Neuronal stem cell (in vitro differentiated cells): ENCODE data around the gene SYT5.
A peak's percentile ranks its signal among the peaks of the same experiment; 100 is the strongest.
"Not testable (repeated sequence)": the region's sequence is repeated elsewhere in the genome, so short reads cannot be mapped to it uniquely, and the experiment has no call there.

Experiments used
- DNase-seq: peaks from one replicate; pipeline ENCODE4 v3.0.0-alpha.2; 2013; ENCODE audit warnings: low spot score
- H2AFZ ChIP-seq: one replicate; pipeline ENCODE4 v1.6.1; 2013; ENCODE audit warnings: mild to moderate bottlenecking, low read length, inconsistent platforms
- H2AK5ac ChIP-seq: 2 replicates; pipeline ENCODE4 v1.6.1; 2013; ENCODE audit warnings: low read depth, mild to moderate bottlenecking, inconsistent platforms, low read length, moderate library complexity, mixed read lengths
- H2BK120ac ChIP-seq: 2 replicates; pipeline ENCODE4 v1.6.1; 2013; ENCODE audit warnings: low read depth, mild to moderate bottlenecking, inconsistent platforms, low read length, moderate library complexity, mixed read lengths
- H2BK12ac ChIP-seq: one replicate; pipeline ENCODE4 v1.6.1; 2013; ENCODE audit warnings: low read length, inconsistent platforms
- H2BK15ac ChIP-seq: 2 replicates; pipeline ENCODE4 v1.6.1; 2013; ENCODE audit warnings: mild to moderate bottlenecking, low read length, inconsistent platforms, mixed read lengths
- H2BK5ac ChIP-seq: one replicate; pipeline ENCODE4 v1.6.1; 2013; ENCODE audit warnings: inconsistent platforms, mild to moderate bottlenecking, low read length, moderate library complexity
- H3K14ac ChIP-seq: one replicate; pipeline ENCODE4 v1.6.1; 2013; ENCODE audit warnings: low read length, inconsistent platforms
- H3K18ac ChIP-seq: 2 replicates; pipeline ENCODE4 v1.6.1; 2013; ENCODE audit warnings: low read length, inconsistent platforms
- H3K23ac ChIP-seq: 2 replicates; pipeline ENCODE4 v1.6.1; 2013; ENCODE audit warnings: low read depth, mild to moderate bottlenecking, mixed read lengths, low read length, inconsistent platforms; ENCODE audit not compliant: poor library complexity
- H3K27ac ChIP-seq: replicated peaks from 3 replicates; pipeline ENCODE4 v1.5.1; 2013; ENCODE audit warnings: low read length, inconsistent platforms
- H3K27me3 ChIP-seq, 3 experiments: 2 replicates each; pipeline ENCODE4 v1.6.1; 2013; ENCODE audit warnings: low read length in 3 of 3, mild to moderate bottlenecking in 2 of 3, inconsistent platforms in 1 of 3, low read depth in 1 of 3, mixed read lengths in 1 of 3, moderate library complexity in 1 of 3; ENCODE audit not compliant: control insufficient read depth in 3 of 3, insufficient read depth in 3 of 3
- H3K36me3 ChIP-seq, 2 donors: replicated peaks in 1 of 2; 2 replicates each; pipeline ENCODE4 v1.6.1; 2013; ENCODE audit warnings: low read length in 2 of 2; ENCODE audit not compliant: control insufficient read depth in 2 of 2, insufficient read depth in 2 of 2
- H3K4ac ChIP-seq: 2 replicates; pipeline ENCODE4 v1.6.1; 2013; ENCODE audit warnings: inconsistent platforms, mild to moderate bottlenecking, low read length, moderate library complexity
- H3K4me1 ChIP-seq, 2 donors: 1 replicate in 1 of 2; 2 replicates in 1 of 2; pipeline ENCODE4 v1.6.1; 2013; ENCODE audit warnings: low read length in 2 of 2, low read depth in 1 of 2; ENCODE audit not compliant: control insufficient read depth in 2 of 2, insufficient read depth in 1 of 2
- H3K4me2 ChIP-seq: one replicate; pipeline ENCODE4 v1.6.1; 2013; ENCODE audit warnings: mild to moderate bottlenecking, low read length, inconsistent platforms; ENCODE audit not compliant: insufficient read depth, poor library complexity, severe bottlenecking
- H3K4me3 ChIP-seq, 2 donors: 2 replicates each; pipeline ENCODE4 v1.5.1; 2013; ENCODE audit warnings: low read length in 2 of 2, mild to moderate bottlenecking in 2 of 2, inconsistent platforms in 1 of 2, moderate library complexity in 1 of 2
- H3K79me1 ChIP-seq: one replicate; pipeline ENCODE4 v1.6.1; 2013; ENCODE audit warnings: low read depth, mild to moderate bottlenecking, inconsistent platforms, low read length, moderate library complexity
- H3K9ac ChIP-seq: one replicate; pipeline ENCODE4 v1.6.1; 2013; ENCODE audit warnings: mild to moderate bottlenecking, low read depth, low read length, inconsistent platforms; ENCODE audit not compliant: poor library complexity
- H3K9me3 ChIP-seq, 2 donors: replicated peaks in 1 of 2; 2 replicates each; pipeline versions ENCODE3 to v1.6.1; 2013; ENCODE audit warnings: low read length in 2 of 2, mild to moderate bottlenecking in 2 of 2, inconsistent platforms in 1 of 2, low read depth in 1 of 2, mixed read lengths in 1 of 2, moderate library complexity in 1 of 2; ENCODE audit not compliant: control insufficient read depth in 2 of 2, insufficient read depth in 1 of 2
- H4K8ac ChIP-seq: one replicate; pipeline ENCODE4 v1.6.1; 2013; ENCODE audit warnings: low read depth, mild to moderate bottlenecking, inconsistent platforms, low read length, moderate library complexity
- H4K91ac ChIP-seq: one replicate; pipeline ENCODE4 v1.6.1; 2013; ENCODE audit warnings: low read length, low read depth, mild to moderate bottlenecking, inconsistent platforms; ENCODE audit not compliant: poor library complexity
- WGBS, 2 donors: extraction: QIAGEN DNeasy Blood & Tissue Kit; methylation state at CpG; one replicate each; pipeline ENCODE4 v1.1.7; 2013; ENCODE audit warnings: missing lambda C conversion rate in 2 of 2, mixed read lengths in 1 of 2; ENCODE audit not compliant: insufficient read length in 2 of 2, insufficient replicate concordance in 1 of 2; ENCODE audit errors: extremely low coverage in 2 of 2; 5-methylcytosine and 5-hydroxymethylcytosine counted together

The SYT5 gene

GRCh38 chr19:55206664-55207500, 26.8 kb upstream of the SYT5 start:
- WGBS, 2 donors, result no CpG with 5 or more reads among the region's 29 CpGs
- Histone ChIP-seq H3K9ac (peak overlapping the region; percentile 9), H3K23ac (peak overlapping the region; percentile 1), H2AFZ (peak overlapping the region; percentile 86), H3K4me3 (peak overlapping the region in 1 of 2 donors; percentile 24), H3K4ac (no peak overlapping the region), H3K14ac (no peak overlapping the region), H3K18ac (peak overlapping the region; percentile 77), H3K27ac (peak overlapping the region; percentile 24), H3K9me3 (no peaks in the 10 kb centered on the region), H3K79me1 (no peaks in the 10 kb centered on the region), H3K4me2 (peak overlapping the region; percentile 31), H2AK5ac (no peak overlapping the region), H2BK120ac (no peak overlapping the region), H2BK12ac (no peak overlapping the region), H2BK15ac (no peak overlapping the region), H3K36me3 (no peaks in the 10 kb centered on the region), H4K91ac (no peak overlapping the region), H4K8ac (no peak overlapping the region), H3K27me3 (no peaks in the 10 kb centered on the region), H2BK5ac (peak overlapping the region; percentile 82), H3K4me1 (peaks cover 7 to 20% of the 10 kb centered on the region in 2 donors)
- peak; percentile 67 for DNase-seq

DNA sequence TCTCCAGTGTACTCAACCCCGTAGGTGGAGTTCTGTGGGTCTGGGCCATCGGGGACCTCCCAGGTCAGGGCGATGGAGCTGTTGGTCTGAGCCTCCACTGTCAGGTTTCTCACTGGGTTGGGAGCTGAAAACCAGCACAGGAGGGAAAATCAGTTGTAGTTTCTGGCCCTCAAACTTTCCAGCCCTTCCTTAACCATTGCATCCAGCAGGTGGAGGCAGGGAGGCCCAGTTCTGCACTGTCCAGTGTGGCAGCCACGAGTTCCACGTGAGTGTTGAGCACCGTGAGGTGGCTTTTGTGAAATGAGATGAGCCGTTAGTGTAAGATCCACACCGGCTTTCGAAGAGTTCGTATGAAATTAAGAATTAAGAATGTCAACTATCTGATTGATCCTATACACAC, 22.1 kb upstream of the SYT5 start:
- not testable (repeated sequence) for H2AFZ ChIP-seq, H3K9ac ChIP-seq, H3K23ac ChIP-seq, H4K91ac ChIP-seq, H3K9me3 ChIP-seq, H3K4me1 ChIP-seq, H2AK5ac ChIP-seq, H3K27me3 ChIP-seq, DNase-seq, H2BK5ac ChIP-seq, H2BK15ac ChIP-seq, H3K14ac ChIP-seq, H3K27ac ChIP-seq, H3K18ac ChIP-seq, H3K79me1 ChIP-seq, H3K4me2 ChIP-seq, H2BK120ac ChIP-seq, H4K8ac ChIP-seq, H3K4ac ChIP-seq, H2BK12ac ChIP-seq, H3K4me3 ChIP-seq, H3K36me3 ChIP-seq
- WGBS, 2 donors, result no CpG with 5 or more reads among the region's 10 CpGs

DNA sequence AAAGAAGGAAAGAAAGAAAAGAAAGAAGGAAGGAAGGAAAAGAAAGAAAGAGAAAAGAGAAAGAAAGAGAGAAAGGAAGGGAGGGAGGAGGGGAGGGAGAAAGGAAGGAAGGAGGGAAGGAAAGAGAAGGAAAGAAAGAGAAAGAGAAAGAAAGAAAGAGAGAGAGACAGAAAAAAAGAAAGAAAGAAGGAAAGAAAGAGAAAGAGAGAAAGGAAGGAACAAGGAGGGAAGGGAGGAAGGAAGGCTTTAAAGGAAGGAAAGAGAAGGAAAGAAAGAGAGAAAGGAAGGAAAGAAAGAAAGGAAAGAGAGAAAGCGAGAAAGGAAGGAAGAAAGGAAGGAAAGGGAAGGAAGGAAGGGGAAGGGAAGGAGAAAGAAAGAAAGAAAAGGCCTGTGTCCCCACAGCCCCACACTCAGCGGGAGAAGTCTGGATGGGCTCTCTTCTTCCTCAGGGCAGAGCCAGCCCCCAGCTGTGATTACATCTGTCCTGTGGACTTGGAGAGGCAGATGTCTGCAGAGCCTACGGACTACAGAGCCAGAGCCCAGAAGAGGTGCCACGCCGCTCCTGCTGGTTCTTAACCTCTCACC, 19.6 kb upstream of the SYT5 start:
- Histone ChIP-seq H3K18ac (no peak overlapping the region), H3K9me3 (no peaks in the 10 kb centered on the region), H2AK5ac (no peak overlapping the region), H3K4ac (no peak overlapping the region), H2BK5ac (no peak overlapping the region), H2BK12ac (no peak overlapping the region), H3K4me3 (no peak overlapping the region), H3K36me3 (no peaks in the 10 kb centered on the region), H4K8ac (no peak overlapping the region), H3K4me1 (peaks cover 0 to 4% of the 10 kb centered on the region in 2 donors), H3K27me3 (peaks cover 0 to 2% (median 0%) of the 10 kb centered on the region in 3 experiments), H3K4me2 (no peak overlapping the region), H2AFZ (no peak overlapping the region), H3K27ac (no peak overlapping the region), H3K23ac (no peak overlapping the region), H4K91ac (no peak overlapping the region), H2BK120ac (no peak overlapping the region), H3K9ac (no peak overlapping the region), H2BK15ac (no peak overlapping the region), H3K14ac (no peak overlapping the region), H3K79me1 (no peaks in the 10 kb centered on the region)
- no peak for DNase-seq
- WGBS, 2 donors, result no CpG with 5 or more reads among the region's 5 CpGs

DNA sequence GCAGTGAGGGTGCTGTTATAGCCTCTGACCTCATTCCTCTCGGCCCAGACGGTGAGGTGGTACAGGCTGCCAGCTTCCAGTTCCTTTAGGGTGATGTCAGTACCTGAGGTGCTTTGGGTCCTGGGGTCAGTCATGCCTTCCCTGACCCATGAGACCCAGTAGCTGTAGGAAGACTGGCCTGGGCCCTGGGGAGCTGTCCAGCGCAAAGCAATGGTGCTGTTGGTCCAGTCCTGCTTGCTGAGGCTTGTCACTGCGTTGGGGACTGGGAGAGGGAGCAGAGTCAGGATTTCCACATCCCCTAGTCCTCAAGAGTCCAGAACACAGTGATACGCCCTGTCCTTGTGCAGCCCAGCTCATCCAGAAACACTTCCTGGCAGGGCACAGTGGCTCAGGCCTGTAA, 18.6 kb upstream of the SYT5 start:
- no peak overlapping the region for H2AFZ ChIP-seq
- WGBS, 2 donors, result no CpG with 5 or more reads among the region's 5 CpGs

More for the DNA sequence above, 18.6 kb upstream of the SYT5 start:
- Histone ChIP-seq H3K27me3 (peaks cover 0 to 2% (median 0%) of the 10 kb centered on the region in 3 experiments), H3K79me1 (no peaks in the 10 kb centered on the region), H2AK5ac (no peak overlapping the region), H3K18ac (no peak overlapping the region), H2BK15ac (no peak overlapping the region), H3K14ac (no peak overlapping the region), H2BK12ac (no peak overlapping the region), H4K8ac (no peak overlapping the region), H4K91ac (peak overlapping the region; percentile 24), H3K9me3 (no peaks in the 10 kb centered on the region), H3K4me2 (no peak overlapping the region), H3K9ac (no peak overlapping the region), H3K23ac (peak overlapping the region; percentile 73), H3K36me3 (no peaks in the 10 kb centered on the region), H3K27ac (no peak overlapping the region), H3K4me3 (no peak overlapping the region), H2BK5ac (no peak overlapping the region), H3K4me1 (peaks cover 0 to 4% of the 10 kb centered on the region in 2 donors), H3K4ac (no peak overlapping the region), H2BK120ac (no peak overlapping the region)
- no peak for DNase-seq
